ENCODE measurements around the gene SEMA6B. TPM values are rescaled to one million over a fixed set of nuclear protein-coding genes. Genes with fewer than 3 reads are reported as not detected.

Gene SEMA6B
- total and polyA plus RNA-seq, 2 of the 4 experiments (the other 2 are of a cell fraction): 0.18 to 0.72 TPM

- no peak for DNase-seq
- intact Hi-C loops (cut with micrococcal nuclease): no loop called here
- no TSS peak for BruUV-seq (replicated peaks)
- H3K14ac ChIP-seq (replicated peaks; ENCODE audit: low read depth, low read length): no peak overlapping the region
- no peaks in the 10 kb centered on the region for H3K36me3 ChIP-seq (ENCODE audit: control insufficient read depth, insufficient read depth, low read length)
- H3K9me3 ChIP-seq (ENCODE audit: control insufficient read depth, insufficient read depth, low read length): no peaks in the 10 kb centered on the region
- H2AK5ac ChIP-seq (ENCODE audit: low read depth, low read length): peak overlapping the region; percentile 28; the same call in 1 of the 2 replicates
- H3K4me3 ChIP-seq (ENCODE audit: insufficient read depth, low read depth, low read length): no peak overlapping the region
- no peak overlapping the region for H3K9ac ChIP-seq (ENCODE audit: low read depth, low read length)
- H3K4ac ChIP-seq (ENCODE audit: low read depth, low read length): no peak overlapping the region
- H3K27me3 ChIP-seq (ENCODE audit: control insufficient read depth, insufficient read depth, low read length): no peaks in the 10 kb centered on the region; the same call in 1 of the 2 replicates
- dilution Hi-C loops (cut with HindIII; ENCODE audit: low sequenced_read_pairs, unreplicated experiment): no loop called here
- H3K4me2 ChIP-seq (ENCODE audit: low read depth, low read length): no peak overlapping the region
- 63% methylated on average over 5 of the region's 25 CpGs; no CpG with 5 or more reads in 1 of the 2 experiments for WGBS, 2 experiments (ENCODE audit: extremely low coverage in 2 of 2, insufficient read length in 1 of 2)
- H2BK20ac ChIP-seq (ENCODE audit: low read depth, low read length): no peak overlapping the region
- H3K4me1 ChIP-seq (ENCODE audit: control insufficient read depth, insufficient read depth, low read length): no peaks in the 10 kb centered on the region
- H2AFZ ChIP-seq (replicated peaks; ENCODE audit: low read length, poor library complexity): no peak overlapping the region
- POLR2A ChIA-PET (ENCODE audit: unreplicated experiment): no interaction called here
- no peak overlapping the region for H4K8ac ChIP-seq (ENCODE audit: low read depth in 2 of 2, low read length in 2 of 2)
- H3K27ac ChIP-seq (ENCODE audit: insufficient read depth, low read length): no peak overlapping the region
- peak; percentile 51; the same call in 1 of the 2 replicates for ATAC-seq (ENCODE audit: low read depth)
- H4K91ac ChIP-seq (ENCODE audit: insufficient read depth, low read depth, low read length): no peak overlapping the region
- no peak overlapping the region for H2BK120ac ChIP-seq (ENCODE audit: low read depth, low read length)
- TF ChIP-seq USF2 (IDR thresholded peaks at IDR 0.05; ENCODE audit: low read depth, low read length): no peak
- TF ChIP-seq MXI1 (IDR thresholded peaks at IDR 0.05; ENCODE audit: borderline replicate concordance, low read depth, low read length): no peak
- no peak for TF ChIP-seq CEBPB (IDR thresholded peaks at IDR 0.05; ENCODE audit: low read depth, low read length)
- TF ChIP-seq ELK1 (IDR thresholded peaks at IDR 0.05; ENCODE audit: borderline replicate concordance, low read depth, low read length): no peak
- no peak for TF ChIP-seq NFE2L2 (IDR thresholded peaks at IDR 0.05; ENCODE audit: low read depth, low read length)
- TF ChIP-seq CTCF (conservative IDR thresholded peaks at IDR 0.05; ENCODE audit: low read depth, low read length): no peak
- no peak for TF ChIP-seq RFX5 (IDR thresholded peaks at IDR 0.05; ENCODE audit: low read depth, low read length)
- TF ChIP-seq RAD21 (IDR thresholded peaks at IDR 0.05; ENCODE audit: low read length): no peak
- no peak for TF ChIP-seq MAZ (IDR thresholded peaks at IDR 0.05; ENCODE audit: borderline replicate concordance, low read depth, low read length)
- TF ChIP-seq FOS (IDR thresholded peaks at IDR 0.05; ENCODE audit: low read depth, low read length): no peak
- no peak for TF ChIP-seq CHD1 (IDR thresholded peaks at IDR 0.05; ENCODE audit: low read depth, low read length)
- no peak for TF ChIP-seq BHLHE40 (IDR thresholded peaks at IDR 0.05; ENCODE audit: low read depth, low read length)
- no peak for TF ChIP-seq RCOR1 (IDR thresholded peaks at IDR 0.05; ENCODE audit: insufficient replicate concordance, low read length)
- no peaks in the 10 kb centered on the region for H3K9me1 ChIP-seq (ENCODE audit: insufficient read depth, low read length)
- CTCF ChIA-PET: no interaction called here
- no peak overlapping the region for H4K5ac ChIP-seq (ENCODE audit: low read depth, low read length)
- H4K20me1 ChIP-seq (ENCODE audit: insufficient read depth, low read length): no peaks in the 10 kb centered on the region
- H3K56ac ChIP-seq (ENCODE audit: extremely low read depth, insufficient read depth, low read length): no peak overlapping the region
- H3K79me1 ChIP-seq (ENCODE audit: low read depth in 1 of 2, low read length in 2 of 2): no peaks in the 10 kb centered on the region
- in situ Hi-C loops (cut with MboI; ENCODE audit: low sequenced_read_pairs): no loop called here
- H2BK15ac ChIP-seq (ENCODE audit: low read depth, low read length): no peak overlapping the region
- no peak overlapping the region for H2AK9ac ChIP-seq (replicated peaks; ENCODE audit: low read depth, low read length, poor library complexity)
- H3K18ac ChIP-seq (ENCODE audit: low read depth, low read length): no peak overlapping the region
- no peak overlapping the region for H2BK5ac ChIP-seq (ENCODE audit: low read depth, low read length, poor library complexity, severe bottlenecking)
- no peak overlapping the region for H3K23ac ChIP-seq (ENCODE audit: low read depth, low read length)
Measured at GRCh38 chr19:4556597-4557127, 2.8 kb downstream of the SEMA6B start.
